ENCODE data around the gene TAS1R1.

TAS1R1 gene

DNA sequence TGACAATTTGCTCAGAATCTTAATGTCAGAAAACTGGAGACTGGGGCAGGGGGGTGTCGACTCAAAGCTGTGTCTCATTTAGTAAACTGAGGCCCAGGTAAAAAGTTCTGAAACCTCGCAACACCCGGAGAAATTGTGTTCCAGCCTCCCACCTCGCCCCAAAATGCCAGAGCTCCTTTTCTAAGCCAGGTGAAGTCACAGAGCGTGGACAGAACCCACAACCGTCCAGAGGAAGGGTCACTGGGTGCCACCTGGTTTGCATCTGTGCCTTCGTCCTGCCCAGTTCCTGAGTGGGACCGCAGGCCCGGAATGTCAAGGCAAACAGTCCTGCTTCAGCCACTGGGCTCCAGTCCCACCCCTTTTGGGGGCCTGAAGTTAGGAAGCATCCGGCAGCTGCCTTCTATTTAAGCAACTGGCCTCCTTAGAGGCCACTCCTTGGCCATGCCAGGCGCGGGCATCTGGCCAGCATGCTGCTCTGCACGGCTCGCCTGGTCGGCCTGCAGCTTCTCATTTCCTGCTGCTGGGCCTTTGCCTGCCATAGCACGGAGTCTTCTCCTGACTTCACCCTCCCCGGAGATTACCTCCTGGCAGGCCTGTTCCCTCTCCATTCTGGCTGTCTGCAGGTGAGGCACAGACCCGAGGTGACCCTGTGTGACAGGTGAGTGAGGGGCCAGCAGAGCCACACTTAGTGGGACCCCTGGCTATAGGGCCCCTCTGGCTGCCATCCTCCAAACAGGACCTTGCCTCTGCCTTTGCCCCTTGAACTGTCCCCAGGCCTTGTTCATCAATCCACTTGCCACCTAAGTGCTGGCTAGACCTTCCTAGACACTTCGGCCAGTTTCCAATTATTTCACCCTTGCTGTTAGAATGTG is at the start of gene TAS1R1:
TSS of gene TAS1R1 (plus strand) at position 401 of the 872 bp plus-strand sequence. CDS start at position 468, 67 bp downstream.
- DNase-seq (ENCODE audit: low spot score): peak; percentile 52

DNA sequence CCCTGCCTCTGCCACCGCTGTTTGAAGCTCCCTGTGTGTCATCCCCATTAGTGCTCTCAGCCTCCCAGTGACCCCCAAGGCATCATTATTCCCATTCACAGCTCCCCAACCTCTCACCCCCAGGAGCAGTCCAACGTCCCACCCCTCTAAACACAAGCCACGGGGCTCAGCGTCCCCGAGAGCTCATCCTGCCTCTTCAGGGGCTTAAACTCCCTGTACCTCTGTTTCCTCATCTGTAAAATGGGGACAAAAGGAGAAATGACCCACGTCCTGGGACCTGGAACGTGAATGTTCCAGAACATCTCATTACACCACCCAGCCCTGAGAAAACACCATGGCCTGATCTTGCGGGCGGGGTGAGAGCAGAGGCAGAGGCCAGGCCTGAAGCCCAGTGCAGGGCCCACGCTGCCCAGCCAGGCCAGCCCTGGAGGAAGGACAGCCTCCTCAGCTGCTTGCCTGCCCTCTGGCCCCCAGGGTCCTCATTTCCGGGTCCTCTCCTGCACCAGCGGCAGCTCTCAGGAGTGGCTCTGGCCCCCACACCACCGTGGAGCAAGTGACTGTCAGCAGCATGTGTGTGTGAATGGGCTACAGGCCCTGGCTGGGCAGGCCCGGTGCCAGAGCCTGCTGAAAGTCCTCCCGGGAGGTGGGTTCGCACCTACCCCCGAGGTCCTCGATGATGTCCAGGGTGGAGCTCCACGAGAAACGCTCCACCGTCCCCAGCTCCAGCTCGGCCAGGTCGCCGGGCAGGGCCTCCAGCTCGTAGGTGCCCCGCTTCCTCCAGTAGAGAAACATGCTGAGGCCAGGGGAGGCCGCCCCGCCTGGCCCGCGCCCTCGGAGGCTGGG is 49.5 kb upstream of the TAS1R1 start:
- DNase-seq (ENCODE audit: low spot score): no peak

DNA sequence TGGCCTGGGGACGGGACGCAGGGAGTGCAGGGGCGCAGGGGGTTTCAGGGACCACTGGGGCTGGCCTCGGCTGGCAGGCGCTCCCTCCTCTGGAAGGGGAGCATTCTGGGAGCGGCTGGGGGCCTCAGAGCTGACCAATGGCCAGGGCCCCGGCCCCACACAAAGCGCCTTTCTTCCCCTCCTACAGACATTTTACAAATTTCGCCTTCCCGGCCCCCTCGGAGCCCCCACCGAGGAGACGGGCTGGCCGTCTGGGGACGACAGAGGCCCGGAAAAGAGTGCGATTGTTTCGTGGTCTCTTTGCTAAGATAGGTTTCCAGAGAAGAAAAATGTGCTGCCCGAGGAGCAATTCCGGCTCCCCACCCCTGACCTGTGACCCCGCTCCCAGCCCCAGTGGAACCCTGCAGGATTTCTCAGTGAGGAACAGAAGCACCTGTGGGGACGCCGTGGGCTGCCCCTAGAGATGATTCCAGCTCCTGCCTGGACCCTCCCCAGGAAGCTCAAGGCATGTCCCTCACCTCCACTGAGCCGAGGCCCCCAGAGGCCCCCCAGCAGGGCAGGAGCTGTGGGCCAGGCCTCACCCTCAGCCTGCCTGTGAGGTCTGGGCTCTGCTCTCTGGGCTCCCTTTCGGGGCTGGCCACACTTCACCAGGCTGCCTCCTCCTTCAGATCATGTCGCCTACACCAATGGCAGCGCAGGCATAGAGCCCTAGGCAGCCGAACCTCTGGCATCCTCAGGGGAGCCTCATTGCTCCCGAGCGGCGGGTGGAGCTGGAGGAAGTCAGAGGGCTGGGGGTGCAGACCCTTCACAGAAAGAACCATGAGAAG is 48.7 kb upstream of the TAS1R1 start:
- no peak for DNase-seq (ENCODE audit: low spot score)

DNA sequence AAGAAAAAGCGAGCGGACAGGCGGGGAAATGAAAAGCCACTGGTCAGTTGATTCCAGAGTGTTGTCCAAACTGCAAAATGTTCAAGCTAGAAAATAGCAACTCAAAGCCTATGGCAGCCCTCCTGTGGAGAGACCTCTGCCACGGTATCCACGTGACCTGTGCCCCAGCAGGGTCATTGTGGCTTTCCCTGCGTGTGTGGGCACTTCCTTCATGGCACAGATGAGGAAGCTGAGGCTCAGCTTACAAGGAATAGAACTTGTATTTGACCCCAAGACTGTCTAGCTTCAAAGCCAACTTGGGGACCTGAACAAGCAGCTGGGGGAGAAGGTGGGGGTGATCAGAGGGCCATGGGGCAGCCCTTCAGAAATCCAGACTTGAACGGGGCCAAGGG is 48.1 kb upstream of the TAS1R1 start:
- peak; percentile 60 for DNase-seq (ENCODE audit: low spot score)

DNA sequence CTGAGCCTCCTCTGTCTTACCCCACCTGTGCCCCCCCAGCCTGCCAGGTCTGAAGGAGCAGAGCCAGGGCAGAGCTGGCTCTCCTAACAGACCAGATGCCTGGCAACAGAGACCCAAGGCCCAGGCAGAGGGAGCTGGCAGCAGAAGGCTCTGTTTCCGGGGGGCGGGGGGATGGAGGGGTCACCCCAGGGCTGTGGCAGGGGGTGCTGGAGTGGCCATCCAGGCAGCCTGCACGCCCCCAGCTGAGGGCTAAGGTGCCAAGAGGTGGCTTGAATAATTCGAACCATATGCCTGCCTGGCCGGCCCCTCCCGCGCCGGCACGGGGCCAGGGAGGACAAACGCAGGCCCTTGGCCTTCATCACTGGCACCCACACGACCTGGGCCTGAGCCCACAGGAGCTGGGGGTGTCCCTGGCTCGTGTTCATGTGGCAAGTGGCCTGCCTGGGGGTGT is 47.6 kb upstream of the TAS1R1 start:
- no peak for DNase-seq (ENCODE audit: low spot score)

DNA sequence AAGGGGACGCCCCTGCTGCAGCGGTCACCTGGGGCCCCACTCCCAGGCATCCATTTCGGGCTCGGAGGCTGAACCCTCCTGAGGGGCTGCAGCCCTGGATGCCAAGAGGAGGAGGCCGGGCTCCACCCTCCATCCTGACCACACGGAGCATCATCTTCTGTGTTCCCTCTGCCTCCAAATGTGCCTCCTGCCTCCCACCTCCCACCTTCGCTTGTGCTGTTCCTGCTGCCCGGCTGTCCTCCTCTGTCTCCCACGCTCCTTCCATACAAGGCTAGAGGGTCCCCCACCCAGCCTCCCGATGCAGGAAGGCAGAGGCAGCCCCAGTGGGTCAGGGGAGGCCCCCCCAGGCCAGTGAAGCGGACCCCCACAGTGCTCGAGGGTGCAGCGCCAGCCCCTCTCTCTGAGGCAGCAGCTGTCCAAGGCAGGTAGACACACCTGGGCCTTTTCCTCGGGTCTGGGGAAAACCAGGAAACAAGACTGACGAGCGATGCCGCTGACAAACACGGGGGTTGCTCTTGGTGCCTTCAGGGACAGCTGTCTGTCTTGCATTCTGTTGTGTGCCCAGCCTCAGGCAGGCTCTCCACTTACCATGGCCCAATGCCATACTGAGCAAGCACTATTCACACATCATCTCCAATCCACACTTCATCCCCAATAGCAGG is 46.8 kb upstream of the TAS1R1 start:
- DNase-seq (ENCODE audit: low spot score): no peak

DNA sequence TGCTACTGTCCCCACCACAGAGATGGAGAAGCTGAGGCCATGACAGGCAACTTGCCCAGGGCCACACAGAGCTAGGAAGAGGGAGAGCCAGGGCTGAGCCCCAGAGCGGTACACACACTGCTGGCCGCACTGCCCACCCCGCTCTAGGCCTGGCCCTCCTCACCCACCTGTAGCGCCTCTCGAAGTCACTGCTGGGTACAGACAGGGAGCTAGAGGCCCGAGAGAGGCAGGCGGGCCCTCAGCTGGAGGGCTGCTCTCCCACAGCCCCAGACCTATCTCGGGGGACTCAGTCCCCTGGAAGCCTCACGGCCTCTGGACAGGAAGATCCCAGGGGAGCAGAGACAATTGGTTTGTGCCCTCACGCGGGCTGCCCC is 46.3 kb upstream of the TAS1R1 start:
- DNase-seq (ENCODE audit: low spot score): no peak

DNA sequence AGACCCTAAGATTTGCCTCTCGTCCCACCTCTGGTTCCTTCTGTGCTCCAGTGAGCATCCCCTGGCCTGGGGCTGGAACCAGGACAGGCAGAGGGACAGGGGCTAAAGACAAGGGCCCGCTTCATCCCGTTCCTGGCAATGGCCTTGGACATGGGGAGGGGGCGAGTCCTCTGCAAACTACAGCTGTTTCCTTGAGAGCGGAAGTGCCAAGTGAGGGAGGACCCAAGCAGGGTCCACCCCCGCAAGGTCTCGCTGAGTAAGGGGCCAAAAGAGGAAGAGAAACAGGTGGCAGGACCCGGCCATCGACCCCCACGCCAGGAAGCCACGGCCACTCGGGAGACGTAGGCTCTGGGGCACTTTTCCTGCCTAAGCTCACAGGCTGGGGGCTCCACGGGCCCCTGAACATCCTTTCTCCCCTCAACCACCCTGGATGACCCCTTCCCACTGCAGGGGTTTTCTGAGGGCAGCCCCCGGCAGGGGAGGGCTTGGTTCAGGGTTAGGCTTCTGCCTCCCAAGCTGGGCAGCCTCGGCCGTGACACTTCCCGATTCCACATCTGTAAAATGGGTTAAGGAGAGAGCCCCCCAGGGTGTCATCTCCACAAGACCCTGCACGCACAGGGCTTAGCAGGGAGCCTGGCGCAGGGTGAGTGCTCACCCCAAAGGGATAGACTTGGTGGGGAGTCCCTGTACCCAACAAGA is 45.7 kb upstream of the TAS1R1 start:
- DNase-seq (ENCODE audit: low spot score): no peak

DNA sequence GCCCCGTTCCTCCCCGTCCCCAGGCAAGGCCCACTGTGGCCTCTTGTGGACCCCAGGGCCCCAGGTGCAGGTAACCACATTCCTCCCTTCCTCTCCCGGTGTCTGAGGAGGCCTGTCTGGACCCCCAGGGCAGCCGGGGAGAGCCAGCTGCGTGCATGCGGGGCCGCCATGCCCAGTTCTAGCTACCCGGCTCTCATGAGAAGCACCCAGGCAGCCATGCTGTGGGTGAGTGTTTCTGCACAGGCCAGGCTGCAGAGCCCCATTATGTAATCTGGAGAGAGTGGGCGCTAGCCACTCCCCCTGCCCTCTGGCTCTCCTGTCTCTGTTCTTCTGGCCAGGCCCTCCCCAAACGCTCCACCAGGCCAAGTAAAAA is 45.2 kb upstream of the TAS1R1 start:
- DNase-seq (ENCODE audit: low spot score): peak; percentile 51

DNA sequence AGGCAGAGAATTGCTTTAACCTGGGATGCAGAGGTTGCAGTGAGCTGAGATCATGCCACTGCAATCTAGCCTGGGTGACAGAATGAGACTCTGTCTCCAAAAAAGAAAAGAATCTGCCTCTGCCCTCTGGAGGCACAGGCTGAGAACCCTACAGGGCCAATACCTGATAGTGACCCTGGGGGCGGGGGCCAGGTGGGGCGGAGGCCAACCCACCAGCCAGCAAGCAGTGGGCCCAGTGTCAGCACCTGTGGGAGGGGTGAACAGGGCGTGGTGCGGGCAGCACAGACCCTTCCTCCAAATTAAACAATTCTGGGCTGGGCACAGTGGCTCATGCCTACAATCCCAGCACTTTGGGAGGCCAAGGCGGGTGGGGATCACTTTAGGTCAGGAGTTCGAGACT is 44.6 kb upstream of the TAS1R1 start:
- DNase-seq (ENCODE audit: low spot score): no peak

DNA sequence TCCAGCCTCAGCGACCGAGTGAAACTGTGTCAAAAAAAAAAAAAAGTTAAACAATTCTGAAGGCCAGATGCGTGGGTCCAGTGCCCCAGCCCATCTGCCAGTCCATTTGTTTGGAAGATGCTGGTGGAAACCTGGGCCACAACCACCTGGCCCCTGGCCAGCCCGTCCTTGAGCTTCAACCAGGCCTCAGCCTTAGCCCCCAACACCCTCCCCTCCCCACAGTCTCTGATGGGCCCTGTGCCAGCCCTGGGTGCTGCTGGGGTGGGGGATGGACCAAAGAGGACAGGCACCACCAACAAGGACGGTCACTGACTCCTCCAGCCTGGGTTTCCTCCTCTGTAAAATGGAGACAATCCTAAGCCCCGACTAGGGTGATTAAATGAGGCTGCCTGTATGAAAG is 44.1 kb upstream of the TAS1R1 start:
- no peak for DNase-seq (ENCODE audit: low spot score)

DNA sequence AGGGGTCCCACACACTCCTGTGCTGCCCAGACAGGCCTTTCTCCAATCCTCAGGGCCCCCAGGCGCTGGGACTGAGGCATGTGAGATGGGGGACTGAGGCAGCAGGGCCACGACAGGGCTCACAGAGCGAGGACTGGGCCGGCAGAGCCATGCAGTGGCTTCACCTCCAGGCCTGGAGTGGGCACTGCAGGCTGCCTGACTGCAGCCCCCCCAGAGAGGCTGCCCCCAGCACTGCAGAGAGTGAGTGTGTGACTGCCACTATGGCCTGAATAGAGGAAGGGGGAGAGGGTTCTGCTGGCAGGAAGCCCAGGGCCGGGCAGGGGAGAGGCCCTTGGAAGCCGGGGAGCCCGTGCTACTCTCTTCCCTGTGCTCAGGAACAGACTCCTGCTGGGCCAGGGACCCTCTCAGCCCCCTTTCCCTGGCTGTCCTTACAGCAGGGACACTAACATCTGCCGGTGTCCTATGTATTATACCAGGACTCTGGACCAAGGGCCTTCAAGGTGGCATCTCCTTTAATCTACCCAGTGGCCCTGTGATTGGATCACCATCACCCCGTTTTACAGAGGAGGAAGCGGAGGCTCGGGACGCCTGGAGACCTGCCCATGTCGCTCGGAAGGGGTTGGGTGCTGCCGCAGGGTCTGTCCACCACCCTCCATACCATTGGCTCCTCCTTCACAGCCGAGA is 43.4 kb upstream of the TAS1R1 start:
- no peak for DNase-seq (ENCODE audit: low spot score)

DNA sequence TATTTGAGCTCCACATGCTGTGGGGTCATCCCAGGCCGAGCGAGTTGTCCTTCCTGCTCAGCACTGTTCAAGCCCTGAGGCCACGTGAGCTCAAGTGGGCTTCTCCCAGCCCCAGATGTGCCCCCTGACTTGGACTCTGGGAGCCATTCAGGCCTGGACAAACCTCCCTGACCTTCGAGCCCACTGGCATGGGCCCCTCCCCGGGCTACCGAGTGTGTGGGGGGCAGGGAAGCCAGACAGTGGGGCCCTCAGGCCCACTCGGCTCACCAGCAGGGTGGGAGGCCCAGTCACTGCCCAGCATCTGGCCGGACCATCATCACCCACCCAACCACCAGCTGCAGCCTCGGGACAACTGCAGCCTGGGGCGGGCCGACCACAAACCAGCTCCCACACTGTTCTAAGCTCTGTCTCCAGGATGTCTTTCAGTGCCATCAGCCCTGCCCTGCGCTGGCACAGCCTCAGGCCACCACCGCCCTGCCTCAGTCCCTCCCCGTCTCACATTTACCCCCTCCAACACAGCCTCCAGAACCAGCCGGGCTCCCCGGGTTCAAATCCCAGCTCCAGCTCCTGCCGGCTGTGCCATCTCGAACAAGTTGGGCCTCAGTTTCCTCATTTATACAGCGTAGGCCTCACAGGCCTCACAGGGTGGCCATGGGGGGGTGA is 42.7 kb upstream of the TAS1R1 start:
- DNase-seq (ENCODE audit: low spot score): no peak

DNA sequence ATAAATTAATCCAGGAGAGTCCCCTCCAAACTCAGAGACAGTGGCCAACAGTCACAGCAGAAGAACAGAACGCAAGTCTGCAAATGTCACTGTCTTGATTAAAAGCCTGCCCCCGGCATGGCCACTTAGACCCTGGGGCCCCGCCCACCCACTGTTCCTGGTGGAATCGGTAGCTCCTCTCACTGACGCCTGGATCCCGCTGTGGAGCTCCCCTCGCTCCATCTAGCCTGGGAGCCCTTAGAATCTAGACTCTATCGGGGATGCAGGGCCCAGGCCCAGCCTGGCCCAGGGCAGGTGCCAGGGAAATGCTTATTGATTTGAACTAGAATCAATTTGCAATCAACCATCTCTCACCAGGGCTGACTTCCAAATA is 42.2 kb upstream of the TAS1R1 start:
- no peak for DNase-seq (ENCODE audit: low spot score)

DNA sequence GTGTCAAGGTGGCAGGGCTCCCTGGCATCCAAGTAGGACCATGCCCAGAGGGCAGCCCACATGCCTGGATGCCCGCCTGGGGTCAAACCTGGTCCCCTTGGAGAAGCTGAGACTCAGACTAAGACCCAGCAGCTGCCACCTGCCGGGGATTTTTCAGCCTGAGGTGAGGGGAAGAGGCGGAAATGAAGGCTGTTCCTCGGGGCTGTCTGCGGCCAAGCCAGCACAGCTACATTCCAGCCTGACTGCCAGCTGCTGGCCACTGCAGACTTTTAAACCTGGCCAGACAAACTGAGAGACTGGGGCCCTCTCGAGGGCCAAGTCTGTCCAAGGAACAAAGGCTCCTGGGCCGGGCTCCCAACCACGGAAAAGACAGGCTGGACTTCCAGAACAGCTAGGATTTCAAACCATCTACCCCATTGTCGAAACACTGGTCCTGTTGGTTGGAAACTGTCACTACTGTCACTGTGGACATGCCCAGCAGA is 41.7 kb upstream of the TAS1R1 start:
- DNase-seq (ENCODE audit: low spot score): no peak

DNA sequence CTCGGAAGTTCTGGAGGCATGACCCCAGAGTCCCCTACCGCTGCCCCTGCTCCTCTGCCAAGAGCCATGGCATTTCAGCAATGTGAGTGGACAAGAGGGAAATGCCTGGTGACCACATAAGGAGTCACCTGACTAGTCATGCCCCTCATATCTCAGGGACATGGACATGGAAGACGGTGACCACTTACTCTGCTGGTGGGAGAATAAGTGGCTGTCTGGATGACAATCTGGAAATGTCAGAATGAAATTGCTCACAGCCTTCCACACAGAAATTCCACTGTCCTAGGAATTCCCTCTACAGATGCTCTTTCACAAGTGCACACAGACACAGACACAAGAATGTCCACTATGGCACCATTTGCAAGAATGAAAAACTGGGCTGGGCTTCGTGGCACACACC is 39.3 kb upstream of the TAS1R1 start:
- DNase-seq (ENCODE audit: low spot score): no peak

DNA sequence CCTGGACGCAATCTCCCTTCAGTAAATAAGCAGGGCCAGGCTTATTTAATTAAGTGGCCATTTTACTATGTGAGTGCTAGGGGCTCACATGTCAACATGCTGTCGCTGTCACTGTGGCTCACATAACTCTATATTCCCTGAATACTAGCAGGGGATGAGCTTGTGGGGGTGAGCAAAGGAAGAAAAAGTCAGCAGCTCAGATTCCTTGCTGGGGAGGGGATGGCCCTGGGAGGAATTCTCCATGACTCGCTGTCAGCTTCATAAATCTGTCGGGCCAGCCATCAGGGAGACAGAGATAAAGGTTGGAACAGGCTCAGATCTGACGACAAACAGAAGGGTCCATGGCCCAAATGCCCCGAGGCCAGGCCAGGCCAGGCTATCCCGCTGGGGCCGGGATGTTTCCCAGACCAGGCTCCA is 37.7 kb upstream of the TAS1R1 start:
- no peak for DNase-seq (ENCODE audit: low spot score)

DNA sequence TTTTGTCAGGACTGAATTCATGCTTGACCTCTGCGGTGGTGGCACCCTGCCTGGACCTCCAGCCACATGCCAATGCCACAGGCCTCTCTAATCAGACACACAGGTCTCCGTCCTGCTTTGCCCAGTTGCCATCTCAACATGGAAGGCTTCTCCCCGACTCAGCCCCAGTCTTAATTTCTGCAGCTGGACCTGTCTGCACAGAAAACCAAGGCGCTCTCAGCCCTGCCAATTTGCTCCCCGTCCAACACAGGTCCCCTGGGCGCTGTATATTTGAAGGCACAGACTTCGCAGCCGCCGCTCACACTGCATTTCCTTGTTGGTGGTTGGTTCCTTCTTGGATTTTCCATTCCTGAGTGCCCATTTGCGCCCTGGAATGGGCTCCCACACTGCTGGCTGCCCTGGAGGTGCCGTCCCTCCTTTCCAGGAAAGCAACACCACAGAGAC is 35.6 kb upstream of the TAS1R1 start:
- no peak for DNase-seq (ENCODE audit: low spot score)

DNA sequence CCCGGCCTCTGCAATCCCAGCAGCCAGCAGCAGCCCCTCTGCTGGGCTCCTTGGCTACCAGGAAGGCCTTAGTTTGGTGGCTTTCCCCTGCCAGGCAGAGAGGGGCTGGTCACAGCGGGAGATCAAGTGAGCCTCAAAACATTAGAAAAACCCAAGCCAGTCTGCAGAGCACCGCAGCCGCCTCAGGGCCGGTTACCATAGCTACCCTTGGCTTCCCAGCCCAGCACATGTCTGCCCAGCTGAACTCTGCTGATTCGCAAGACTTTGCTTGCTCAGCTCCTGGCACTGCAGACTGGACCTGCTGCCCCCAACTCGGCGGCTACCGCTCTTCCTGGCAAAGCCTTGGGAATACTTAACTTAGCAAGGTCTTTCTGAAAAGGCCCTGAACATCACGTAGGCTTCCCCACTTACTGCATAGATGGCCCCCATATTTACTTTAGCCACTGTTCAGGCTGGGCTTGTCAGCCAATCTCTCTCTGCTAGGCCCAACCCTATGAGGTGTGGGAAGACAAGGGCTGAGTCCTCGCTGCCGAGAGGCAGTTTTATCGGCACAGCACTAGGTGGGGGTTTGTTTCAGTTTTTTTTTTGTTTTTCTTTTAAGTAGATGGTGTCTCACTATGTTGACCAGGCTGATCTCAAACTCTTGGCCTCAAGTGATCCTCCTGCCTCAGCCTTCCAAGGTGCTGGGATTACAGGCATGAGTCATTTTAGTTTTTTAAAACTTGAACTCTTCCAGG is 35.0 kb upstream of the TAS1R1 start:
- DNase-seq (ENCODE audit: low spot score): peak; percentile 85
